SK-N-SH (cell line): ENCODE data around the gene WLS. TPM values are rescaled to one million over a fixed set of nuclear protein-coding genes. Genes with fewer than 3 reads are reported as not detected.

Experiments used
- CTCF ChIA-PET: fragments of 300-600, 350-600 bp; formaldehyde crosslinking; extraction: SDS; loops from one replicate; lab custom pipeline; 2021; lab: Yijun Ruan, JAX
- POLR2A ChIA-PET: fragments of 350-600 bp; sonication (Branson Sonifier 250); formaldehyde crosslinking; extraction: SDS; loops from one replicate; lab custom pipeline; 2020; ENCODE audit warnings: antibody characterized with exemption, inconsistent platforms; lab: Yijun Ruan, JAX
- DNase-seq: peaks from one replicate; pipeline ENCODE4 v3.0.0; 2012
- H2AFZ ChIP-seq: fragments of 200-600 bp; sonication (generic); 2 replicates; pipeline ENCODE4 v1.8.1; 2016; ENCODE audit warnings: antibody characterized with exemption, mild to moderate bottlenecking, low read depth
- H3F3A ChIP-seq: fragments of 200-600 bp; sonication (generic); replicated peaks from 2 replicates; pipeline ENCODE3; 2016; ENCODE audit warnings: antibody characterized with exemption, mild to moderate bottlenecking; ENCODE audit not compliant: insufficient read depth
- H3K27ac ChIP-seq, 2 experiments: fragments of 200-500 bp in 1 of 2; fragments of 200-600 bp in 1 of 2; sonication (Bioruptor generic) in 1 of 2; sonication (generic), shearing (Covaris generic) in 1 of 2; 2 replicates each; pipeline versions ENCODE4 v1.5.1 to v1.6.1; 2014 to 2016; ENCODE audit warnings: low read depth in 2 of 2, inconsistent platforms in 1 of 2, low read length in 1 of 2, mild to moderate bottlenecking in 1 of 2, mixed read lengths in 1 of 2
- H3K27me3 ChIP-seq: fragments of 200-600 bp; sonication (generic), shearing (Covaris generic); 2 replicates; pipeline ENCODE4 v1.6.1; 2016; ENCODE audit warnings: mixed run types; ENCODE audit not compliant: insufficient read depth
- H3K36me3 ChIP-seq, 2 experiments: fragments of 200-500 bp in 1 of 2; fragments of 200-600 bp in 1 of 2; sonication (Bioruptor generic) in 1 of 2; sonication (generic) in 1 of 2; replicated peaks in 1 of 2; 2 replicates each; pipeline versions ENCODE3 to v1.5.1; 2014 to 2016; ENCODE audit warnings: low read length in 1 of 2, mild to moderate bottlenecking in 1 of 2; ENCODE audit not compliant: insufficient read depth in 2 of 2, control insufficient read depth in 1 of 2
- H3K4me1 ChIP-seq, 2 experiments: fragments of 200-500 bp in 1 of 2; fragments of 200-600 bp in 1 of 2; sonication (Bioruptor generic) in 1 of 2; sonication (generic), shearing (Covaris generic) in 1 of 2; 2 replicates each; pipeline versions ENCODE4 v1.5.1 to v1.6.1; 2014 to 2016; ENCODE audit warnings: low read depth in 1 of 2, low read length in 1 of 2, mixed run types in 1 of 2; ENCODE audit not compliant: insufficient read depth in 2 of 2, control insufficient read depth in 1 of 2
- H3K4me2 ChIP-seq: fragments of 200-600 bp; sonication (generic), shearing (Covaris generic); 2 replicates; pipeline ENCODE4 v1.6.1; 2017; ENCODE audit warnings: mixed run types
- H3K4me3 ChIP-seq, 2 experiments: fragments of 200-500 bp in 1 of 2; fragments of 200-600 bp in 1 of 2; sonication (Bioruptor generic) in 1 of 2; sonication (generic), shearing (Covaris generic) in 1 of 2; 2 replicates each; pipeline versions ENCODE4 v1.5.1 to v1.8.1; 2014 to 2016; ENCODE audit warnings: low read depth in 2 of 2, inconsistent platforms in 1 of 2, low read length in 1 of 2, mild to moderate bottlenecking in 1 of 2, mixed read lengths in 1 of 2, moderate library complexity in 1 of 2
- H3K79me2 ChIP-seq: fragments of 200-600 bp; sonication (generic); 2 replicates; pipeline ENCODE4 v1.8.1; 2017; ENCODE audit warnings: mild to moderate bottlenecking; ENCODE audit not compliant: insufficient read depth
- H3K9ac ChIP-seq: fragments of 200-600 bp; sonication (generic); 2 replicates; pipeline ENCODE4 v1.6.1; 2017; ENCODE audit warnings: mixed run types
- H3K9me2 ChIP-seq: fragments of 200-600 bp; sonication (generic); 2 replicates; pipeline ENCODE4 v1.6.1; 2017; ENCODE audit warnings: mixed run types
- H3K9me3 ChIP-seq: fragments of 200-600 bp; sonication (generic); 2 replicates; pipeline ENCODE4 v1.6.1; 2017; ENCODE audit warnings: mixed run types, mild to moderate bottlenecking, moderate library complexity
- H4K20me1 ChIP-seq: fragments of 200-600 bp; sonication (generic); 2 replicates; pipeline ENCODE4 v1.6.1; 2017; ENCODE audit warnings: mild to moderate bottlenecking, mixed run types; ENCODE audit not compliant: insufficient read depth
- CTCF ChIP-seq: fragments of 200-600 bp; sonication (generic); IDR thresholded peaks from 2 replicates; pipeline ENCODE4 v1.6.1; 2017; ENCODE audit warnings: antibody characterized with exemption, mild to moderate bottlenecking, moderate library complexity
- EP300 ChIP-seq, 2 experiments: IDR thresholded peaks; 2 replicates each; pipeline versions ENCODE4 v1.4.0 to v1.6.1; 2012; ENCODE audit warnings: borderline replicate concordance in 1 of 2, low read depth in 1 of 2, low read length in 1 of 2
- FOSL2 ChIP-seq: IDR thresholded peaks from 2 replicates; pipeline ENCODE4 v1.4.0; 2012; ENCODE audit warnings: low read depth, mild to moderate bottlenecking, moderate library complexity, borderline replicate concordance
- JUND ChIP-seq: IDR thresholded peaks from 2 replicates; pipeline ENCODE4 v1.4.0; 2012
- POLR2AphosphoS5 ChIP-seq: IDR thresholded peaks from 2 replicates; pipeline ENCODE4 v1.6.1; 2012; ENCODE audit warnings: low read depth, low read length
- RXRA ChIP-seq: IDR thresholded peaks from 2 replicates; pipeline ENCODE4 v1.4.0; 2012; ENCODE audit warnings: low read depth, mild to moderate bottlenecking, borderline replicate concordance
- USF2 ChIP-seq: fragments of 150-350 bp; IDR thresholded peaks from 2 replicates; pipeline ENCODE4 v1.6.1; 2017; ENCODE audit warnings: antibody characterized with exemption, low read length, low read depth, borderline replicate concordance
- WGBS: methylation state at CpG from one replicate; pipeline ENCODE4 v1.1.6; 2017; ENCODE audit warnings: low lambda C conversion rate; 5-methylcytosine and 5-hydroxymethylcytosine counted together
- polyA plus RNA-seq, 3 experiments: library from polyadenylated mRNA; depleted of rRNA; stranded (reverse); fragments of >200 nt; gene quantifications; 2 replicates each; pipeline ENCODE4 v1.2.3, GENCODE V29; 2012
- TF ChIP-seq, protein P1 (sequence below): IDR thresholded peaks from 2 replicates; pipeline ENCODE4 v1.6.1; 2012; ENCODE audit warnings: mild to moderate bottlenecking, low read depth, low read length, moderate library complexity
- TF ChIP-seq, protein P2 (sequence below): IDR thresholded peaks from 2 replicates; pipeline ENCODE4 v1.4.0; 2012; ENCODE audit warnings: low read depth, borderline replicate concordance

WLS gene
- polyA plus RNA-seq, 1 of the 3 experiments (the other 2 are of a cell fraction): 69.0 TPM

DNA sequence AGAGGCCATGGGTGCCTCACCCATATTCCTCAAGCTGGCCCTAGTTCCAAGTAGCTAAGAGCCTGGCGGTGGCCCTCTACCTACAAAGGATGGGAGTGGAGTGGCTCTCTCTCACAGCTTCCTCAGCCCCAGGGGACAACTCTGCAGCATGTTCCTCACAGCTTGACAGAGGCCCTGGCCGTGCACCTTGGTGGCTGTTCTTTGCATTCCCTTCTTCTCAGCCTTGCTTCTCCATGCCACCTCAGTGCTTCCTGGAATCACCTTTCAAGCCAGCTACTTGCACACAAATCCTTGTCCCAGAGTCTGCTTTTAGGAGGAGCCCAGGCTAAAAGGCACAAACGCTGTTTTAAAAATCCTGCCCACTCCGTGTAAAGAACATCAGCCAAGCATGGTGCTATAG lies 112.9 kb downstream of the WLS start (continued):
- TF ChIP-seq, protein P1, sequence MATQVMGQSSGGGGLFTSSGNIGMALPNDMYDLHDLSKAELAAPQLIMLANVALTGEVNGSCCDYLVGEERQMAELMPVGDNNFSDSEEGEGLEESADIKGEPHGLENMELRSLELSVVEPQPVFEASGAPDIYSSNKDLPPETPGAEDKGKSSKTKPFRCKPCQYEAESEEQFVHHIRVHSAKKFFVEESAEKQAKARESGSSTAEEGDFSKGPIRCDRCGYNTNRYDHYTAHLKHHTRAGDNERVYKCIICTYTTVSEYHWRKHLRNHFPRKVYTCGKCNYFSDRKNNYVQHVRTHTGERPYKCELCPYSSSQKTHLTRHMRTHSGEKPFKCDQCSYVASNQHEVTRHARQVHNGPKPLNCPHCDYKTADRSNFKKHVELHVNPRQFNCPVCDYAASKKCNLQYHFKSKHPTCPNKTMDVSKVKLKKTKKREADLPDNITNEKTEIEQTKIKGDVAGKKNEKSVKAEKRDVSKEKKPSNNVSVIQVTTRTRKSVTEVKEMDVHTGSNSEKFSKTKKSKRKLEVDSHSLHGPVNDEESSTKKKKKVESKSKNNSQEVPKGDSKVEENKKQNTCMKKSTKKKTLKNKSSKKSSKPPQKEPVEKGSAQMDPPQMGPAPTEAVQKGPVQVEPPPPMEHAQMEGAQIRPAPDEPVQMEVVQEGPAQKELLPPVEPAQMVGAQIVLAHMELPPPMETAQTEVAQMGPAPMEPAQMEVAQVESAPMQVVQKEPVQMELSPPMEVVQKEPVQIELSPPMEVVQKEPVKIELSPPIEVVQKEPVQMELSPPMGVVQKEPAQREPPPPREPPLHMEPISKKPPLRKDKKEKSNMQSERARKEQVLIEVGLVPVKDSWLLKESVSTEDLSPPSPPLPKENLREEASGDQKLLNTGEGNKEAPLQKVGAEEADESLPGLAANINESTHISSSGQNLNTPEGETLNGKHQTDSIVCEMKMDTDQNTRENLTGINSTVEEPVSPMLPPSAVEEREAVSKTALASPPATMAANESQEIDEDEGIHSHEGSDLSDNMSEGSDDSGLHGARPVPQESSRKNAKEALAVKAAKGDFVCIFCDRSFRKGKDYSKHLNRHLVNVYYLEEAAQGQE: no peak
- TF ChIP-seq EP300 (IDR thresholded peaks at IDR 0.05; ENCODE audit: borderline replicate concordance in 1 of 2, low read depth in 1 of 2, low read length in 1 of 2) (no peak), POLR2AphosphoS5 (no peak), FOSL2 (no peak), USF2 (no peak)
- TF ChIP-seq, protein P2, sequence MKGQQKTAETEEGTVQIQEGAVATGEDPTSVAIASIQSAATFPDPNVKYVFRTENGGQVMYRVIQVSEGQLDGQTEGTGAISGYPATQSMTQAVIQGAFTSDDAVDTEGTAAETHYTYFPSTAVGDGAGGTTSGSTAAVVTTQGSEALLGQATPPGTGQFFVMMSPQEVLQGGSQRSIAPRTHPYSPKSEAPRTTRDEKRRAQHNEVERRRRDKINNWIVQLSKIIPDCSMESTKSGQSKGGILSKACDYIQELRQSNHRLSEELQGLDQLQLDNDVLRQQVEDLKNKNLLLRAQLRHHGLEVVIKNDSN: no peak
- TF ChIP-seq, all 33 proteins: peak for 0

DNA sequence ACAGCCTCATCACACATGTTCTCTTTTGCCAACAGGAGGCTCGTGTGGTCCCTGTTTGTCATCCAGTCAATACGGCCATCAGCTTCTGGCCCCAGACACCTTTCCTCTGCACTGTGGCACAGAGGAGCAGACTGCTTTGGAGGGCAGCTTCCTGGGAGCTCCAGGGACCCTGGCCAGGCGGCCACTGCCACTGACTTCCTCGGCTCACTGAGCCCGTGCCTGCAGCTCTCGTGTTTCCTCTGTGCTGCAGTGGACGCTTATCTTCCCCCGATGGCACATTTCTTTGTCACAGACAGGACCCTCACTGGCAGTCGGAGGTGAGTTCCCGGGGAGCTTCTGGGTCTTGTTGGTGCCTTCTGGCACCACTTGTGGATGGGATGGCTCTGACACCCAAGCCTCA lies 114.9 kb downstream of the WLS start:
- Histone ChIP-seq H3K4me2 (no peak overlapping the region), H3K4me1 (peaks cover 0 to 13% of the 10 kb centered on the region in 2 experiments), H3K79me2 (no peaks in the 10 kb centered on the region), H3K4me3 (no peak overlapping the region), H4K20me1 (no peaks in the 10 kb centered on the region), H3K36me3 (peaks cover 0 to 4% of the 10 kb centered on the region in 2 experiments), H3K9me2 (no peaks in the 10 kb centered on the region), H3K27me3 (no peaks in the 10 kb centered on the region), H3K9me3 (no peaks in the 10 kb centered on the region), H3F3A (peaks cover 19% of the 10 kb centered on the region), H2AFZ (no peak overlapping the region), H3K9ac (no peak overlapping the region), H3K27ac (no peak overlapping the region)
- no peak for DNase-seq
- CTCF ChIA-PET: interaction anchor here (0.6 to 14.4 kb wide), 44 partner anchors 9 to 555 kb away, joined by 3 to 477 read pairs (median 4); partner anchors contain the start of gene WLS
- WGBS: 85% methylated on average over 9 of the region's 10 CpGs
- POLR2A ChIA-PET: no interaction called here
- TF ChIP-seq RXRA: no peak
- TF ChIP-seq, protein P2: no peak
- TF ChIP-seq JUND: no peak
- no peak for TF ChIP-seq CTCF
- no peak for TF ChIP-seq USF2
